A673 (cell line): Measurements from ENCODE around the gene FNDC10. TPM values are rescaled to one million over a fixed set of nuclear protein-coding genes. Genes with fewer than 3 reads are reported as not detected.

Source experiments
- BruUV-seq: library from RNA; stranded (reverse); fragments of 400-500 nt; replicated peaks from 2 replicates; lab custom pipeline; 2021; lab: Mats Ljungman, UMichigan
- CTCF ChIA-PET: fragments of 300-600 bp; sonication (Branson Sonifier 250); formaldehyde crosslinking; loops from one replicate; lab custom pipeline; 2022; ENCODE audit warnings: antibody characterized with exemption; lab: Charles Lee
- POLR2A ChIA-PET: fragments of 300-600 bp; sonication (Branson Sonifier 250); formaldehyde crosslinking; loops from one replicate; lab custom pipeline; 2022; ENCODE audit warnings: antibody characterized with exemption; ENCODE audit not compliant: low non-redundant PET; lab: Charles Lee
- DNase-seq: peaks from one replicate; pipeline ENCODE4 v3.0.0-alpha.2; 2015; ENCODE audit warnings: low spot score
- H3K27ac ChIP-seq: fragments of 200-600 bp; sonication (generic); 2 replicates; pipeline ENCODE4 v1.5.1; 2016; ENCODE audit warnings: mixed run types, low read depth, mild to moderate bottlenecking, mixed read lengths, antibody characterized with exemption, low read length; ENCODE audit not compliant: poor library complexity, severe bottlenecking
- H3K27me3 ChIP-seq: fragments of 200-600 bp; sonication (generic); replicated peaks from 2 replicates; pipeline ENCODE4 v1.6.1; 2017; ENCODE audit warnings: mixed run types, low read depth, mild to moderate bottlenecking, mixed read lengths, antibody characterized with exemption, low read length; ENCODE audit not compliant: insufficient read depth, poor library complexity
- H3K36me3 ChIP-seq: fragments of 200-600 bp; sonication (generic); 2 replicates; pipeline ENCODE4 v1.6.1; 2016; ENCODE audit warnings: mixed run types, mild to moderate bottlenecking, mixed read lengths, antibody characterized with exemption, low read length; ENCODE audit not compliant: insufficient read depth, poor library complexity, severe bottlenecking
- H3K4me1 ChIP-seq: fragments of 200-600 bp; sonication (generic); 2 replicates; pipeline ENCODE4 v1.6.1; 2017; ENCODE audit warnings: mixed run types, mild to moderate bottlenecking, mixed read lengths, antibody characterized with exemption, low read length; ENCODE audit not compliant: insufficient read depth, poor library complexity, severe bottlenecking
- H3K4me3 ChIP-seq: fragments of 200-600 bp; sonication (generic); 2 replicates; pipeline ENCODE4 v1.5.1; 2016; ENCODE audit warnings: low read depth, mixed run types, mild to moderate bottlenecking, mixed read lengths, low read length; ENCODE audit not compliant: poor library complexity, severe bottlenecking
- H3K9me3 ChIP-seq: fragments of 200-600 bp; sonication (generic); 2 replicates; pipeline ENCODE4 v1.6.1; 2016; ENCODE audit warnings: mixed run types, low read depth, mild to moderate bottlenecking, mixed read lengths, antibody characterized with exemption, low read length; ENCODE audit not compliant: poor library complexity, severe bottlenecking
- CTCF ChIP-seq: fragments of 300-800, 200-600 bp; sonication (generic); conservative IDR thresholded peaks from 2 replicates; pipeline ENCODE4 v1.5.1; 2017; ENCODE audit warnings: low read depth, mild to moderate bottlenecking, antibody characterized with exemption, low read length, moderate library complexity, mixed read lengths
- EZH2 ChIP-seq: fragments of 200-600 bp; sonication (generic); IDR thresholded peaks from 2 replicates; pipeline ENCODE4 v1.6.1; 2017; ENCODE audit warnings: borderline replicate concordance, low read depth, mild to moderate bottlenecking, mixed read lengths, antibody characterized with exemption, low read length; ENCODE audit not compliant: poor library complexity, severe bottlenecking
- intact Hi-C: fragments of 100-400 bp; cut with micrococcal nuclease; formaldehyde crosslinking; loops from one replicate; pipeline ENCODE4 v1.10.0; 2022; ENCODE audit not compliant: unreplicated experiment
- total RNA-seq: library from RNA; stranded (reverse); gene quantifications from 2 replicates; pipeline ENCODE4 v1.2.3, GENCODE V29; 2021

The FNDC10 gene
- total RNA-seq, 1 experiment from 2014 or later, result 1.7 TPM

DNA sequence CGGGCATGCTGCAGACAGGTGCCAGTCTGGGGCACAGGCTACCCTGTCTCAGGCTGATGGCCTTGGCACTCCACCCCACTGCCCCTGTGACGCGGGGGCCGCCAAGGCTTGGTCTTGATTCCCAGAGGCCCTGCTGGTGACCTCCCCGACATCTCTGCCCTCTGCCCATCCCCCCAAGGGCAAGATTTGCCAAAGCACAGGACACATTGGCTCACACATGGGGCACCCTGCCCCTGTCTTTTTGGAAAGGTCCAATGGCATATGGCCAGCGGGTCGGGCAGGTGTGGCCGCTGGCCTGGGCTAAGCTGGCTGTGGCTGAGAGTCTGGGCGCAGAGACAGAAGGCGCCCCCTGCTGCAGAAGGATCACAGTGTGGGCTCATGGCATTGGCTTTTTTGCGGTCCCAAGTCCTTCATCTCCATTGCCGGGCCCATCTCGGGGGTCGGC, 20.0 kb upstream of the FNDC10 start:
- no TSS peak for BruUV-seq
- TF ChIP-seq CTCF (peak; percentile 38; the same call in 1 of the 2 replicates), EZH2 (no peak)
- no peak for DNase-seq
- Histone ChIP-seq H3K36me3 (no peaks in the 10 kb centered on the region), H3K4me1 (no peaks in the 10 kb centered on the region), H3K27ac (no peak overlapping the region), H3K4me3 (no peak overlapping the region), H3K9me3 (no peaks in the 10 kb centered on the region), H3K27me3 (no peaks in the 10 kb centered on the region)
- POLR2A ChIA-PET, result no interaction called here
- intact Hi-C loops, result no loop called here
- CTCF ChIA-PET, result no interaction called here

DNA sequence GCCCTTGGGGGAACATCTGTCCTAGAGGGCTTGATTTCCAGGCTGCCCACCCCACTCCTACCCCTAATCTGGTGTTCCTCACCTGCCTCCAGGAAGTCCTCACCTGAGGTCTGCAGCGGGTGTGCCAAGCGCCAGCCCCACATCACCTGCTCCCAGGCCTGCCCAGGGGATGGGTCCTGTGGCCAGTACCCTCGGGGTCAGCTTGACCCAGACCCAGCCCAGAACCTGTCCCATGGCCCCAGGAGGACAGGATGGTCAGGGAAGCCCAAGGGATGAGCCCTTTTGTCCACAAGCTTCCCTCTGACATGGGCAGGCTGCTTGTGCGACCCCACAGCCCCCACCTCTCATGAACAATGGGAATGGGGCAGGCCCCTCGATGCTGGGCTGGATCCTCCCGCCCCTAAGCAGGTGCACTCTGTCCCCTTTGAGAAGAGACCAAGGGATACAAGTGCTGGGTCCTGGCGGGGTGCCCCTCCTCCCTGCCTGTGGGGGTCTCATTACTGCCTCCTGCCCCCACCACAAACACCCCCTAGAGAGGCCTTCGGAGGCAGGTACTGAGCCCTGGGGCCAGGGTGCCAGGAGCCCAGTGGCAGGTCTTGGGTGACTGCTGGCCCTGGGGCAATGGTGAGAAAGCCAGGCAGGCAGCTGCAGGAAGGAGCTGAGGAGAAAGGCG, 18.6 kb upstream of the FNDC10 start:
- ChIA-PET POLR2A (no interaction called here), CTCF (no interaction called here)
- Histone ChIP-seq H3K9me3 (no peaks in the 10 kb centered on the region), H3K27ac (no peak overlapping the region), H3K4me1 (peaks cover 7% of the 10 kb centered on the region), H3K36me3 (no peaks in the 10 kb centered on the region), H3K27me3 (no peaks in the 10 kb centered on the region), H3K4me3 (no peak overlapping the region)
- DNase-seq, result no peak
- BruUV-seq, result no TSS peak
- TF ChIP-seq EZH2, result no peak
- no peak for TF ChIP-seq CTCF
- intact Hi-C loops, result no loop called here

- DNase-seq, result no peak
- Histone ChIP-seq H3K27ac (no peak overlapping the region), H3K4me3 (no peak overlapping the region), H3K4me1 (peaks cover 7% of the 10 kb centered on the region), H3K27me3 (no peaks in the 10 kb centered on the region), H3K9me3 (no peaks in the 10 kb centered on the region), H3K36me3 (no peaks in the 10 kb centered on the region)
- TF ChIP-seq CTCF, result no peak
- TF ChIP-seq EZH2, result no peak
- ChIA-PET POLR2A (no interaction called here), CTCF (no interaction called here)
- intact Hi-C loops, result no loop called here
- no TSS peak for BruUV-seq
Measured at GRCh38 chr1:1617925-1618324, 18.0 kb upstream of the FNDC10 start.
